B cell (primary cell): ENCODE data around the gene ARAP2. TPM values are rescaled to one million over a fixed set of nuclear protein-coding genes. Genes with fewer than 3 reads are reported as not detected.

Experiments used
- ATAC-seq: fragments of 200-7000 bp; cut with Tn5 transposase; one replicate; pipeline ENCODE4 v1.10.0; 2021; ENCODE audit warnings: low read depth, mild to moderate bottlenecking, moderate number of reproducible peaks, moderate library complexity
- CTCF ChIA-PET: fragments of 350-600 bp; sonication (Branson Sonifier 250); formaldehyde crosslinking; loops from one replicate; lab custom pipeline; 2021; ENCODE audit warnings: antibody characterized with exemption, inconsistent platforms; lab: Charles Lee
- POLR2A ChIA-PET: fragments of 350-600 bp; sonication (Branson Sonifier 250); formaldehyde crosslinking; loops from one replicate; lab custom pipeline; 2021; ENCODE audit warnings: antibody characterized with exemption; lab: Charles Lee
- DNase-seq: peaks from one replicate; pipeline ENCODE4 v3.0.0; 2013
- H2AFZ ChIP-seq: 2 replicates; pipeline ENCODE4 v1.6.1; 2012; ENCODE audit warnings: mild to moderate bottlenecking, low read depth, low read length; ENCODE audit not compliant: insufficient read depth, poor library complexity, severe bottlenecking
- H3K27ac ChIP-seq, 2 donors: 1 replicate in 1 of 2; 2 replicates in 1 of 2; pipeline ENCODE4 v1.5.1; 2012 to 2013; ENCODE audit warnings: low read length in 2 of 2, mild to moderate bottlenecking in 2 of 2, moderate library complexity in 1 of 2
- H3K27me3 ChIP-seq, 4 experiments: fragments of 200-600 bp in 1 of 4; sonication (generic) in 1 of 4; replicated peaks in 1 of 4; 1 replicate in 2 of 4; 2 replicates in 2 of 4; pipeline versions ENCODE4 v1.6.1 to v1.7.0; 2013 to 2016; ENCODE audit warnings: low read length in 3 of 4, mild to moderate bottlenecking in 2 of 4, mixed read lengths in 1 of 4, moderate library complexity in 1 of 4; ENCODE audit not compliant: insufficient read depth in 4 of 4, control insufficient read depth in 3 of 4; ENCODE audit errors: control extremely low read depth in 1 of 4
- H3K36me3 ChIP-seq, 2 experiments: replicated peaks in 1 of 2; 1 replicate in 1 of 2; 2 replicates in 1 of 2; pipeline versions ENCODE4 v1.6.1 to v1.7.1; 2013; ENCODE audit warnings: low read length in 1 of 2; ENCODE audit not compliant: insufficient read depth in 2 of 2, control insufficient read depth in 1 of 2; ENCODE audit errors: control extremely low read depth in 1 of 2, extremely low read depth in 1 of 2
- H3K4me1 ChIP-seq, 2 donors: fragments of 200-600 bp in 1 of 2; sonication (generic) in 1 of 2; 1 replicate in 1 of 2; 2 replicates in 1 of 2; pipeline versions ENCODE4 v1.5.1 to v1.6.1; 2013 to 2017; ENCODE audit warnings: low read length in 2 of 2; ENCODE audit not compliant: control insufficient read depth in 2 of 2, insufficient read depth in 2 of 2
- H3K4me2 ChIP-seq: replicated peaks from 2 replicates; pipeline ENCODE3; 2012; ENCODE audit warnings: mild to moderate bottlenecking, low read depth, low read length; ENCODE audit not compliant: poor library complexity, severe bottlenecking
- H3K4me3 ChIP-seq, 5 experiments: fragments of 200-600 bp in 1 of 5; sonication (generic) in 1 of 5; 1 replicate in 3 of 5; 2 replicates in 2 of 5; pipeline versions ENCODE4 v1.5.1 to v1.7.0; 2011 to 2016; ENCODE audit warnings: low read length in 4 of 5, mild to moderate bottlenecking in 4 of 5, low read depth in 2 of 5, control low read depth in 1 of 5, moderate library complexity in 1 of 5; ENCODE audit not compliant: insufficient read depth in 1 of 5; ENCODE audit errors: control extremely low read depth in 1 of 5, extremely low read depth in 1 of 5
- H3K79me2 ChIP-seq: fragments of 200-600 bp; sonication (generic); one replicate; pipeline ENCODE4 v1.6.0; 2016; ENCODE audit warnings: low read length; ENCODE audit not compliant: control insufficient read depth, insufficient read depth
- H3K9ac ChIP-seq: fragments of 200-600 bp; sonication (generic); 2 replicates; pipeline ENCODE4 v1.6.1; 2017; ENCODE audit warnings: mild to moderate bottlenecking, low read length, moderate library complexity
- H3K9me3 ChIP-seq, 3 donors: one replicate each; pipeline versions ENCODE4 v1.6.1 to v1.7.1; 2013; ENCODE audit warnings: low read length in 2 of 3; ENCODE audit not compliant: control insufficient read depth in 2 of 3, insufficient read depth in 1 of 3; ENCODE audit errors: control extremely low read depth in 1 of 3
- H4K20me1 ChIP-seq: 2 replicates; pipeline ENCODE4 v1.6.0; 2012; ENCODE audit warnings: mild to moderate bottlenecking, low read length; ENCODE audit not compliant: insufficient read depth, control insufficient read depth, poor library complexity, severe bottlenecking
- H3K27ac Mint-ChIP-seq: one replicate; pipeline ENCODE4 v1.8.0; 2021; ENCODE audit warnings: mixed read lengths
- H3K27me3 Mint-ChIP-seq: one replicate; pipeline ENCODE4 v1.8.0; 2021; ENCODE audit warnings: mixed read lengths
- H3K4me1 Mint-ChIP-seq: one replicate; pipeline ENCODE4 v1.8.0; 2021; ENCODE audit warnings: mixed read lengths
- H3K4me3 Mint-ChIP-seq: one replicate; pipeline ENCODE4 v1.8.0; 2021; ENCODE audit warnings: mixed read lengths
- H3K9me3 Mint-ChIP-seq: one replicate; pipeline ENCODE4 v1.8.0; 2022; ENCODE audit warnings: mixed read lengths; ENCODE audit not compliant: insufficient read depth
- EZH2 ChIP-seq: IDR thresholded peaks from 2 replicates; pipeline ENCODE4 v1.6.1; 2012; ENCODE audit warnings: borderline replicate concordance, low read depth, mild to moderate bottlenecking, moderate library complexity, low read length; ENCODE audit not compliant: insufficient read depth, poor library complexity, severe bottlenecking
- WGBS: methylation state at CpG from one replicate; pipeline ENCODE4 v1.1.5; 2013; ENCODE audit warnings: missing lambda C conversion rate; ENCODE audit not compliant: insufficient coverage; 5-methylcytosine and 5-hydroxymethylcytosine counted together
- intact Hi-C: fragments of 100-400 bp; cut with micrococcal nuclease; formaldehyde crosslinking; loops from one replicate; pipeline ENCODE4 v1.10.0; 2022
- polyA plus RNA-seq: library from polyadenylated mRNA; depleted of rRNA; stranded (reverse); fragments of >200 nt; gene quantifications from 2 replicates; pipeline ENCODE4 v1.2.3, GENCODE V29; 2012
- total RNA-seq, 2 donors: library from RNA; stranded (reverse); fragments of 120-200 nt in 1 of 2; gene quantifications; 1 replicate in 1 of 2; 2 replicates in 1 of 2; pipeline versions ENCODE4 v1.2.3 to v1.2.4, GENCODE V29; 2013 to 2022
- TF ChIP-seq, protein P1 (sequence below): fragments of 200-600 bp; IDR thresholded peaks from one replicate; pipeline ENCODE4 v1.8.0; 2022; ENCODE audit warnings: antibody characterized with exemption, mild to moderate bottlenecking

Gene ARAP2
- total and polyA plus RNA-seq, 2 donors (not counting 1 experiment from before 2014, with no cell fraction given): 13.2 to 88.0 TPM

DNA sequence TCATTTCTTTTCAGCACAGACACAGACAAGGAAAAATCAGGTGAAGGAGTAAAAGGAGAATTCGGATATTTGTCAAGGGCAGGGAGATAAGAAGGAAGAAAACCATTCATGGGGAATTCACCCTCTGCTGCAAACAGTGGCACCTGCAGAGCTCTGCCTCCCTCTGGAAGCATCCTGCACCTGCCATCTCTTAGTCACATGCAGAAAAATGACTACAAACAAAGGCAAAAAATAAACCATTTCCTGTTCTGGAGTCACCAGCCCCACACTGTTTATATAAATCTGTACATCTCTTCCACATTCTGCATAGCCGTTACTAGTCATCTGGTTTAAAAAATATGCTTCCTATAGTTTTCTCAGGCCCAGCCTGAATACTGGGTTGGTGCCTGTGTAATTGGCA, 205.3 kb downstream of the ARAP2 start:
- H3K9ac ChIP-seq: no peak overlapping the region
- no peaks in the 10 kb centered on the region for H4K20me1 ChIP-seq
- WGBS: no CpG with 5 or more reads among the region's 2 CpGs
- Mint-ChIP-seq H3K27me3 (no peaks in the 10 kb centered on the region), H3K9me3 (no peaks in the 10 kb centered on the region), H3K4me1 (no peaks in the 10 kb centered on the region), H3K27ac (no peak overlapping the region), H3K4me3 (no peak overlapping the region)
- intact Hi-C loops: no loop called here
- H3K27me3 ChIP-seq: no peaks in the 10 kb centered on the region
- TF ChIP-seq, protein P1, sequence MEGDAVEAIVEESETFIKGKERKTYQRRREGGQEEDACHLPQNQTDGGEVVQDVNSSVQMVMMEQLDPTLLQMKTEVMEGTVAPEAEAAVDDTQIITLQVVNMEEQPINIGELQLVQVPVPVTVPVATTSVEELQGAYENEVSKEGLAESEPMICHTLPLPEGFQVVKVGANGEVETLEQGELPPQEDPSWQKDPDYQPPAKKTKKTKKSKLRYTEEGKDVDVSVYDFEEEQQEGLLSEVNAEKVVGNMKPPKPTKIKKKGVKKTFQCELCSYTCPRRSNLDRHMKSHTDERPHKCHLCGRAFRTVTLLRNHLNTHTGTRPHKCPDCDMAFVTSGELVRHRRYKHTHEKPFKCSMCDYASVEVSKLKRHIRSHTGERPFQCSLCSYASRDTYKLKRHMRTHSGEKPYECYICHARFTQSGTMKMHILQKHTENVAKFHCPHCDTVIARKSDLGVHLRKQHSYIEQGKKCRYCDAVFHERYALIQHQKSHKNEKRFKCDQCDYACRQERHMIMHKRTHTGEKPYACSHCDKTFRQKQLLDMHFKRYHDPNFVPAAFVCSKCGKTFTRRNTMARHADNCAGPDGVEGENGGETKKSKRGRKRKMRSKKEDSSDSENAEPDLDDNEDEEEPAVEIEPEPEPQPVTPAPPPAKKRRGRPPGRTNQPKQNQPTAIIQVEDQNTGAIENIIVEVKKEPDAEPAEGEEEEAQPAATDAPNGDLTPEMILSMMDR: no peak
- TF ChIP-seq EZH2: no peak
- no peak overlapping the region for H2AFZ ChIP-seq
- ChIA-PET CTCF (no interaction called here), POLR2A (no interaction called here)
- no peak overlapping the region for H3K4me3 ChIP-seq
- no peak for DNase-seq
- H3K27ac ChIP-seq: no peak overlapping the region
- ATAC-seq: no peak
- H3K4me2 ChIP-seq: no peak overlapping the region
- no peaks in the 10 kb centered on the region for H3K4me1 ChIP-seq
- H3K36me3 ChIP-seq: no peaks in the 10 kb centered on the region
- H3K9me3 ChIP-seq: no peaks in the 10 kb centered on the region
- H3K79me2 ChIP-seq: no peaks in the 10 kb centered on the region

- no peaks in the 10 kb centered on the region for H3K9me3 Mint-ChIP-seq
- intact Hi-C loops: no loop called here
- no CpG with 5 or more reads among the region's 1 CpG for WGBS
Observed at GRCh38 chr4:36038491-36038890, 205.8 kb downstream of the ARAP2 start.

More at GRCh38 chr4:36038491-36038890, 205.8 kb downstream of the ARAP2 start:
- Mint-ChIP-seq H3K27ac (no peak overlapping the region), H3K4me1 (no peaks in the 10 kb centered on the region), H3K27me3 (no peaks in the 10 kb centered on the region), H3K4me3 (no peak overlapping the region)
- Histone ChIP-seq H3K27ac (no peak overlapping the region), H3K9me3 (no peaks in the 10 kb centered on the region), H3K4me1 (no peaks in the 10 kb centered on the region), H3K9ac (no peak overlapping the region), H4K20me1 (no peaks in the 10 kb centered on the region), H3K4me3 (no peak overlapping the region), H3K4me2 (no peak overlapping the region), H3K79me2 (no peaks in the 10 kb centered on the region), H3K36me3 (no peaks in the 10 kb centered on the region), H2AFZ (no peak overlapping the region), H3K27me3 (no peaks in the 10 kb centered on the region)
- ChIA-PET CTCF (no interaction called here), POLR2A (no interaction called here)
- ATAC-seq: no peak
- TF ChIP-seq EZH2: no peak
- TF ChIP-seq, protein P1: no peak
- no peak for DNase-seq
